AG09309 (cell line): ENCODE results near the gene OR12D1.
"Not testable (repeated sequence)": the region's sequence is repeated elsewhere in the genome, so short reads cannot be mapped to it uniquely, and the experiment has no call there.

Experiments used
- DNase-seq: peaks from one replicate; pipeline ENCODE4 v3.0.0-alpha.2; 2010; ENCODE audit warnings: low read depth
- H3K4me3 ChIP-seq: 2 replicates; pipeline ENCODE4 v1.5.1; 2011; ENCODE audit warnings: mild to moderate bottlenecking, low read depth, low read length, moderate library complexity; ENCODE audit not compliant: control insufficient read depth
- TF ChIP-seq, protein P1 (sequence below): IDR thresholded peaks from 2 replicates; pipeline ENCODE4 v1.5.1; 2011; ENCODE audit warnings: mild to moderate bottlenecking, low read depth, low read length, inconsistent platforms; ENCODE audit not compliant: insufficient read depth, control insufficient read depth; ENCODE audit errors: missing control alignments

Gene OR12D1

GRCh38 chr6:29399525-29399924 lies 15.2 kb upstream of the OR12D1 start:
- no peak overlapping the region for H3K4me3 ChIP-seq
- no peak for DNase-seq
- TF ChIP-seq, protein P1, sequence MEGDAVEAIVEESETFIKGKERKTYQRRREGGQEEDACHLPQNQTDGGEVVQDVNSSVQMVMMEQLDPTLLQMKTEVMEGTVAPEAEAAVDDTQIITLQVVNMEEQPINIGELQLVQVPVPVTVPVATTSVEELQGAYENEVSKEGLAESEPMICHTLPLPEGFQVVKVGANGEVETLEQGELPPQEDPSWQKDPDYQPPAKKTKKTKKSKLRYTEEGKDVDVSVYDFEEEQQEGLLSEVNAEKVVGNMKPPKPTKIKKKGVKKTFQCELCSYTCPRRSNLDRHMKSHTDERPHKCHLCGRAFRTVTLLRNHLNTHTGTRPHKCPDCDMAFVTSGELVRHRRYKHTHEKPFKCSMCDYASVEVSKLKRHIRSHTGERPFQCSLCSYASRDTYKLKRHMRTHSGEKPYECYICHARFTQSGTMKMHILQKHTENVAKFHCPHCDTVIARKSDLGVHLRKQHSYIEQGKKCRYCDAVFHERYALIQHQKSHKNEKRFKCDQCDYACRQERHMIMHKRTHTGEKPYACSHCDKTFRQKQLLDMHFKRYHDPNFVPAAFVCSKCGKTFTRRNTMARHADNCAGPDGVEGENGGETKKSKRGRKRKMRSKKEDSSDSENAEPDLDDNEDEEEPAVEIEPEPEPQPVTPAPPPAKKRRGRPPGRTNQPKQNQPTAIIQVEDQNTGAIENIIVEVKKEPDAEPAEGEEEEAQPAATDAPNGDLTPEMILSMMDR, result no peak

- TF ChIP-seq, protein P1, result no peak
- H3K4me3 ChIP-seq, result no peak overlapping the region
- DNase-seq, result no peak
Measured at GRCh38 chr6:29403801-29404200, 10.9 kb upstream of the OR12D1 start.

GRCh38 chr6:29419516-29419915 lies 4.8 kb downstream of the OR12D1 start:
- no peak overlapping the region for H3K4me3 ChIP-seq
- DNase-seq, result no peak
- TF ChIP-seq, protein P1, result no peak

GRCh38 chr6:29424168-29424567 lies 9.4 kb downstream of the OR12D1 start:
- no peak overlapping the region for H3K4me3 ChIP-seq
- no peak for DNase-seq
- TF ChIP-seq, protein P1, result no peak

- H3K4me3 ChIP-seq, result no peak overlapping the region
- DNase-seq, result no peak
- TF ChIP-seq, protein P1, result no peak
Measured at GRCh38 chr6:29424575-29424974, 9.8 kb downstream of the OR12D1 start.

GRCh38 chr6:29425075-29425474 lies 10.3 kb downstream of the OR12D1 start:
- TF ChIP-seq, protein P1, result no peak
- no peak for DNase-seq
- H3K4me3 ChIP-seq, result no peak overlapping the region

- DNase-seq, result no peak
- no peak overlapping the region for H3K4me3 ChIP-seq
- TF ChIP-seq, protein P1, result no peak
Measured at GRCh38 chr6:29426654-29427053, 11.9 kb downstream of the OR12D1 start.

GRCh38 chr6:29436730-29437129 lies 22.0 kb downstream of the OR12D1 start:
- DNase-seq, H3K4me3 ChIP-seq: not testable (repeated sequence)
